GM12878 (cell line): ENCODE measurements around the gene CWC25. TPM values are rescaled to one million over a fixed set of nuclear protein-coding genes. Genes with fewer than 3 reads are reported as not detected.

Experiments
- ATAC-seq: fragments of 200-7000 bp; cut with Tn5 transposase; 3 replicates; pipeline ENCODE4 v1.9.1; 2020; ENCODE audit warnings: mild to moderate bottlenecking, moderate library complexity
- BruUV-seq: library from RNA; stranded (reverse); fragments of 400-500 nt; replicated peaks from 2 replicates; lab custom pipeline; 2021; lab: Mats Ljungman, UMichigan
- CTCF ChIA-PET: fragments of 300-600 bp; sonication (Branson Sonifier 250); formaldehyde crosslinking; extraction: SDS; loops from one replicate; lab custom pipeline; 2021; ENCODE audit warnings: inconsistent platforms; lab: Yijun Ruan, JAX
- POLR2A ChIA-PET: fragments of 350-600 bp; formaldehyde crosslinking; extraction: SDS; loops from one replicate; lab custom pipeline; 2021; ENCODE audit warnings: inconsistent platforms; lab: Charles Lee
- RAD21 ChIA-PET: fragments of 300-600 bp; sonication (Branson Sonifier 250); formaldehyde crosslinking; loops from one replicate; lab custom pipeline; 2023; ENCODE audit warnings: antibody characterized with exemption; ENCODE audit not compliant: unreplicated experiment; lab: Charles Lee
- SMC1A ChIA-PET: fragments of 300-600 bp; sonication (Branson Sonifier 250); formaldehyde crosslinking; loops from one replicate; lab custom pipeline; 2023; ENCODE audit not compliant: unreplicated experiment, uncharacterized antibody; lab: Charles Lee
- DNase-seq: peaks from one replicate; pipeline ENCODE4 v3.0.0-alpha.2; 2011; ENCODE audit warnings: low read depth, low spot score
- FAIRE-seq: peaks from 3 replicates; lab custom pipeline; 2011; peaks lifted over from hg19 to GRCh38; lab: Jason Lieb, UNC
- H2AFZ ChIP-seq: 2 replicates; pipeline ENCODE4 v1.6.0; 2011; ENCODE audit warnings: low read depth, low read length, control low read depth; ENCODE audit not compliant: control insufficient read depth
- H3K27ac ChIP-seq: 2 replicates; pipeline ENCODE4 v1.5.1; 2011; ENCODE audit warnings: control low read depth; ENCODE audit not compliant: control insufficient read depth, insufficient read depth
- H3K27me3 ChIP-seq, 2 experiments: replicated peaks in 1 of 2; 2 replicates each; pipeline versions ENCODE4 v1.6.0 to v1.6.1; 2011; ENCODE audit warnings: low read length in 1 of 2; ENCODE audit not compliant: control insufficient read depth in 2 of 2, insufficient read depth in 2 of 2
- H3K36me3 ChIP-seq, 2 experiments: 2 replicates each; pipeline ENCODE4 v1.5.1; 2011; ENCODE audit warnings: low read length in 1 of 2; ENCODE audit not compliant: control insufficient read depth in 2 of 2, insufficient read depth in 2 of 2
- H3K4me1 ChIP-seq: 2 replicates; pipeline ENCODE4 v1.6.1; 2011; ENCODE audit warnings: mild to moderate bottlenecking, low read length, moderate library complexity, mixed read lengths; ENCODE audit not compliant: control insufficient read depth, insufficient read depth
- H3K4me2 ChIP-seq: 2 replicates; pipeline ENCODE4 v1.6.0; 2011; ENCODE audit warnings: control low read depth; ENCODE audit not compliant: control insufficient read depth, insufficient read depth
- H3K4me3 ChIP-seq: fragments of 200-600 bp; sonication (generic); 2 replicates; pipeline ENCODE4 v1.5.1; 2016
- H3K79me2 ChIP-seq: 2 replicates; pipeline ENCODE4 v1.6.0; 2011; ENCODE audit warnings: low read length; ENCODE audit not compliant: control insufficient read depth, insufficient read depth
- H3K9ac ChIP-seq: 2 replicates; pipeline ENCODE4 v1.8.0; 2011; ENCODE audit warnings: low read length, control low read depth, mixed read lengths; ENCODE audit not compliant: control insufficient read depth, insufficient read depth
- H3K9me3 ChIP-seq: replicated peaks from 3 replicates; pipeline ENCODE4 v1.5.1; 2011; ENCODE audit warnings: mild to moderate bottlenecking, low read length; ENCODE audit not compliant: control insufficient read depth, insufficient read depth
- H4K20me1 ChIP-seq: 2 replicates; pipeline ENCODE4 v1.6.0; 2011; ENCODE audit not compliant: control insufficient read depth, insufficient read depth
- E2F4 ChIP-seq: IDR thresholded peaks from 2 replicates; pipeline ENCODE4 v1.6.1; 2012; ENCODE audit warnings: low read depth, low read length, improper control_type of control experiment
- IKZF1 ChIP-seq: fragments of 450-650 bp; conservative IDR thresholded peaks from 2 replicates; pipeline ENCODE4 v1.6.1; 2017; ENCODE audit warnings: antibody characterized with exemption, mild to moderate bottlenecking
- IRF3 ChIP-seq: fragments of 450-650 bp; IDR thresholded peaks from 2 replicates; pipeline ENCODE4 v1.6.1; 2014; ENCODE audit warnings: mild to moderate bottlenecking
- RELA ChIP-seq: fragments of 450-650 bp; IDR thresholded peaks from 2 replicates; pipeline ENCODE4 v1.8.0; 2014; ENCODE audit warnings: borderline replicate concordance; ENCODE audit not compliant: partially characterized antibody
- SIX5 ChIP-seq: IDR thresholded peaks from 2 replicates; pipeline ENCODE4 v1.6.1; 2011; ENCODE audit warnings: mild to moderate bottlenecking, low read depth, low read length, moderate library complexity; ENCODE audit not compliant: severe bottlenecking
- WGBS: methylation state at CpG from one replicate; pipeline ENCODE4 v1.1.6; 2016; ENCODE audit warnings: low lambda C conversion rate; ENCODE audit not compliant: insufficient replicate concordance, insufficient coverage; ENCODE audit errors: missing lambda C conversion rate; 5-methylcytosine and 5-hydroxymethylcytosine counted together
- in situ Hi-C: fragments of 300-500 bp; cut with MboI; formaldehyde crosslinking; loops from 9 replicates; pipeline ENCODE4 v1.14.3; 2018; ENCODE audit warnings: mixed read lengths
- intact Hi-C: fragments of 100-400 bp; cut with micrococcal nuclease; formaldehyde crosslinking; loops from one replicate; pipeline ENCODE4 v1.14.2; 2022; ENCODE audit not compliant: unreplicated experiment
- polyA plus RNA-seq, 11 experiments: library from polyadenylated mRNA; depleted of rRNA in 4 of 11; unstranded in 6 of 11; stranded (reverse) in 5 of 11; fragments of >200 nt; fragmentation: Nextera tagmentation in 4 of 11; fragmentation: Illumina TruSeq in 1 of 11; extraction: Ambion mirVana in 4 of 11; extraction: Trizol in 1 of 11; gene quantifications; 1 replicate in 1 of 11; 2 replicates in 10 of 11; pipeline versions ENCODE4 v1.2.1 to v1.2.3, GENCODE V29; 2011 to 2016; ENCODE audit warnings: inconsistent platforms in 2 of 11, missing spikeins in 2 of 11, low read depth in 1 of 11
- total RNA-seq, 4 experiments: library from RNA; depleted of rRNA in 3 of 4; stranded (reverse); fragments of >200 nt in 3 of 4; fragmentation: Illumina TruSeq in 1 of 4; extraction: Trizol in 1 of 4; gene quantifications; 2 replicates each; pipeline versions ENCODE4 v1.2.1 to v1.2.3, GENCODE V29; 2013 to 2021
- TF ChIP-seq, protein P1 (sequence below): fragments of 450-650 bp; conservative IDR thresholded peaks from 2 replicates; pipeline ENCODE4 v1.6.1; 2017; ENCODE audit warnings: mild to moderate bottlenecking, moderate library complexity
- TF ChIP-seq, protein P2 (sequence below): fragments of 450-650 bp; IDR thresholded peaks from 2 replicates; pipeline ENCODE4 v1.6.1; 2018; ENCODE audit warnings: mild to moderate bottlenecking, low read depth, moderate library complexity; ENCODE audit not compliant: partially characterized antibody

CWC25 gene
- total and polyA plus RNA-seq, 10 of the 15 experiments (the other 5 are each of a cell fraction or from before 2014, with no cell fraction given), result 14.7 to 29.7 (median 22.9) TPM

DNA sequence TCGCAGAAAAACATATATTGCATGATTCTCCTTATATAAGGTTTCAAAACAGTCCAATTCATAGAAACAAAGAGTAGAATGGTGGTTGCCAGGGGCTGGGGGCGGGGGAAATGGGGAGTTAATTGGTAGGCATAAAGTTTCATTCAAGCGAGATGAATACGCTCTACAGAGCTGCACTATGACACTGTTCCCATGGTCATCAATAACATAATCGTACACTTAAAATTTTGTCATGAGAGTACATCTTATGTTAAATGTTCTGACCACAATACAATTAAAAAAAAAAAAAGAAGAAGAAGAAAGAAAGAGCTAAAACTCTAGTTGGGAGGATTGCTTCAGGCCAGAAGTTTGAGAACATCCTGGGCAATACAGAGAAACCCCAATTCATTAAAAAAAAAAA lies 30.9 kb downstream of the CWC25 start:
- H3K4me1 ChIP-seq, result peaks cover 11% of the 10 kb centered on the region
- SMC1A ChIA-PET, result no interaction called here
- H3K79me2 ChIP-seq, result peaks cover 34% of the 10 kb centered on the region
- H3K9me3 ChIP-seq, result no peaks in the 10 kb centered on the region
- H3K4me3 ChIP-seq, result no peak overlapping the region
- no peak for FAIRE-seq
- no peak overlapping the region for H2AFZ ChIP-seq
- TF ChIP-seq IKZF1 (no peak), IRF3 (no peak), SIX5 (no peak), E2F4 (no peak), RELA (no peak)
- TF ChIP-seq, protein P1, sequence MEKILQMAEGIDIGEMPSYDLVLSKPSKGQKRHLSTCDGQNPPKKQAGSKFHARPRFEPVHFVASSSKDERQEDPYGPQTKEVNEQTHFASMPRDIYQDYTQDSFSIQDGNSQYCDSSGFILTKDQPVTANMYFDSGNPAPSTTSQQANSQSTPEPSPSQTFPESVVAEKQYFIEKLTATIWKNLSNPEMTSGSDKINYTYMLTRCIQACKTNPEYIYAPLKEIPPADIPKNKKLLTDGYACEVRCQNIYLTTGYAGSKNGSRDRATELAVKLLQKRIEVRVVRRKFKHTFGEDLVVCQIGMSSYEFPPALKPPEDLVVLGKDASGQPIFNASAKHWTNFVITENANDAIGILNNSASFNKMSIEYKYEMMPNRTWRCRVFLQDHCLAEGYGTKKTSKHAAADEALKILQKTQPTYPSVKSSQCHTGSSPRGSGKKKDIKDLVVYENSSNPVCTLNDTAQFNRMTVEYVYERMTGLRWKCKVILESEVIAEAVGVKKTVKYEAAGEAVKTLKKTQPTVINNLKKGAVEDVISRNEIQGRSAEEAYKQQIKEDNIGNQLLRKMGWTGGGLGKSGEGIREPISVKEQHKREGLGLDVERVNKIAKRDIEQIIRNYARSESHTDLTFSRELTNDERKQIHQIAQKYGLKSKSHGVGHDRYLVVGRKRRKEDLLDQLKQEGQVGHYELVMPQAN, result no peak
- TF ChIP-seq, protein P2, sequence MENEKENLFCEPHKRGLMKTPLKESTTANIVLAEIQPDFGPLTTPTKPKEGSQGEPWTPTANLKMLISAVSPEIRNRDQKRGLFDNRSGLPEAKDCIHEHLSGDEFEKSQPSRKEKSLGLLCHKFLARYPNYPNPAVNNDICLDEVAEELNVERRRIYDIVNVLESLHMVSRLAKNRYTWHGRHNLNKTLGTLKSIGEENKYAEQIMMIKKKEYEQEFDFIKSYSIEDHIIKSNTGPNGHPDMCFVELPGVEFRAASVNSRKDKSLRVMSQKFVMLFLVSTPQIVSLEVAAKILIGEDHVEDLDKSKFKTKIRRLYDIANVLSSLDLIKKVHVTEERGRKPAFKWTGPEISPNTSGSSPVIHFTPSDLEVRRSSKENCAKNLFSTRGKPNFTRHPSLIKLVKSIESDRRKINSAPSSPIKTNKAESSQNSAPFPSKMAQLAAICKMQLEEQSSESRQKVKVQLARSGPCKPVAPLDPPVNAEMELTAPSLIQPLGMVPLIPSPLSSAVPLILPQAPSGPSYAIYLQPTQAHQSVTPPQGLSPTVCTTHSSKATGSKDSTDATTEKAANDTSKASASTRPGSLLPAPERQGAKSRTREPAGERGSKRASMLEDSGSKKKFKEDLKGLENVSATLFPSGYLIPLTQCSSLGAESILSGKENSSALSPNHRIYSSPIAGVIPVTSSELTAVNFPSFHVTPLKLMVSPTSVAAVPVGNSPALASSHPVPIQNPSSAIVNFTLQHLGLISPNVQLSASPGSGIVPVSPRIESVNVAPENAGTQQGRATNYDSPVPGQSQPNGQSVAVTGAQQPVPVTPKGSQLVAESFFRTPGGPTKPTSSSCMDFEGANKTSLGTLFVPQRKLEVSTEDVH, result no peak
- no peak for DNase-seq
- CTCF ChIA-PET, result interaction anchor here (0.7 kb wide), 2 partner anchors 170 to 246 kb away, joined by 3 to 5 read pairs; no protein-coding TSS in a partner anchor
- no peaks in the 10 kb centered on the region for H3K27me3 ChIP-seq
- H3K27ac ChIP-seq, result no peak overlapping the region
- RAD21 ChIA-PET, result no interaction called here
- no peak overlapping the region for H3K4me2 ChIP-seq
- intact Hi-C loops (no loop called here), in situ Hi-C loops (no loop called here)
- no peak for ATAC-seq
- WGBS, result 99% methylated on average over 5 of the region's 5 CpGs
- no peaks in the 10 kb centered on the region for H4K20me1 ChIP-seq
- no TSS peak for BruUV-seq
- no peak overlapping the region for H3K9ac ChIP-seq
- H3K36me3 ChIP-seq, result no peaks in the 10 kb centered on the region; a peak in 1 of 4 replicates
- POLR2A ChIA-PET, result interaction anchor here (0.5 to 0.7 kb wide), 3 partner anchors 25 to 683 kb away, joined by 3 to 8 read pairs (median 5); no protein-coding TSS in a partner anchor
